ENCODE data around the gene CALR. TPM values are rescaled to one million over a fixed set of nuclear protein-coding genes. Genes with fewer than 3 reads are reported as not detected.

CALR gene
- total RNA-seq, 1 donor from 2014 or later: 2,193 TPM

- Histone ChIP-seq H4K20me1 (ENCODE audit: insufficient read depth, low read length) (peaks cover 78% of the 10 kb centered on the region), H3K36me3 (ENCODE audit: insufficient read depth, low read length) (peaks cover 42% of the 10 kb centered on the region), H3K4me2 (ENCODE audit: low read length) (peak overlapping the region; percentile 67), H3K4me1 (ENCODE audit: insufficient read depth, low read length) (peaks cover 37% of the 10 kb centered on the region), H3K9me3 (ENCODE audit: insufficient read depth, low read depth, low read length) (no peaks in the 10 kb centered on the region), H3K27ac (ENCODE audit: low read depth, low read length) (peak overlapping the region; percentile 25), H3K27me3 (ENCODE audit: insufficient read depth, low read length) (no peaks in the 10 kb centered on the region), H3K9ac (ENCODE audit: low read length) (peak overlapping the region; percentile 18), H3K4me3 (ENCODE audit: insufficient read depth, low read depth, low read length) (no peak overlapping the region), H2AFZ (ENCODE audit: low read depth, low read length) (no peak overlapping the region), H3K79me2 (ENCODE audit: insufficient read depth, low read length) (peaks cover 81% of the 10 kb centered on the region)
- TF ChIP-seq EZH2 (IDR thresholded peaks at IDR 0.05; ENCODE audit: insufficient read depth, low read length) (no peak), CTCF (IDR thresholded peaks at IDR 0.05; ENCODE audit: insufficient read depth, low read depth, low read length) (no peak)
- peaks cover 31% of the 10 kb centered on the region for H3K4me1 Mint-ChIP-seq (ENCODE audit: low read depth, unreplicated experiment)
- H3K27ac Mint-ChIP-seq (ENCODE audit: unreplicated experiment): peak overlapping the region; percentile 96
- H3K9me3 Mint-ChIP-seq (ENCODE audit: unreplicated experiment): no peaks in the 10 kb centered on the region
- H3K4me3 Mint-ChIP-seq (ENCODE audit: unreplicated experiment): peak overlapping the region; percentile 74
- FAIRE-seq: no peak
- H3K36me3 Mint-ChIP-seq (ENCODE audit: low read depth, unreplicated experiment): peaks cover 29% of the 10 kb centered on the region
- H3K27me3 Mint-ChIP-seq (ENCODE audit: low read depth, unreplicated experiment): no peaks in the 10 kb centered on the region
- no peak for DNase-seq (ENCODE audit: low read depth)
These were observed 5.1 kb downstream of the CALR start for GRCh38 chr19:12943437-12944044.

GRCh38 chr19:12944104-12944674, 5.8 kb downstream of the CALR start:
- Histone ChIP-seq H3K9me3 (ENCODE audit: insufficient read depth, low read depth, low read length) (no peaks in the 10 kb centered on the region), H3K4me3 (ENCODE audit: insufficient read depth, low read depth, low read length) (no peak overlapping the region), H3K79me2 (ENCODE audit: insufficient read depth, low read length) (peaks cover 80% of the 10 kb centered on the region), H3K9ac (ENCODE audit: low read length) (no peak overlapping the region), H4K20me1 (ENCODE audit: insufficient read depth, low read length) (peaks cover 71% of the 10 kb centered on the region), H3K4me2 (ENCODE audit: low read length) (peak overlapping the region; percentile 94), H3K4me1 (ENCODE audit: insufficient read depth, low read length) (peaks cover 37% of the 10 kb centered on the region), H2AFZ (ENCODE audit: low read depth, low read length) (no peak overlapping the region), H3K27me3 (ENCODE audit: insufficient read depth, low read length) (no peaks in the 10 kb centered on the region), H3K27ac (ENCODE audit: low read depth, low read length) (no peak overlapping the region), H3K36me3 (ENCODE audit: insufficient read depth, low read length) (peaks cover 48% of the 10 kb centered on the region)
- Mint-ChIP-seq H3K9me3 (ENCODE audit: unreplicated experiment) (no peaks in the 10 kb centered on the region), H3K27ac (ENCODE audit: unreplicated experiment) (peak overlapping the region; percentile 95), H3K4me3 (ENCODE audit: unreplicated experiment) (peak overlapping the region; percentile 86), H3K27me3 (ENCODE audit: low read depth, unreplicated experiment) (no peaks in the 10 kb centered on the region), H3K36me3 (ENCODE audit: low read depth, unreplicated experiment) (peaks cover 29% of the 10 kb centered on the region), H3K4me1 (ENCODE audit: low read depth, unreplicated experiment) (peaks cover 31% of the 10 kb centered on the region)
- DNase-seq (ENCODE audit: low read depth) (no peak), FAIRE-seq (no peak)
- no peak for TF ChIP-seq EZH2 (IDR thresholded peaks at IDR 0.05; ENCODE audit: insufficient read depth, low read length)
- no peak for TF ChIP-seq CTCF (IDR thresholded peaks at IDR 0.05; ENCODE audit: insufficient read depth, low read depth, low read length)

Measured in astrocyte (in vitro differentiated cells and primary cell).